ENCODE measurements around the gene STARD7.
"Not testable (repeated sequence)": the region's sequence is repeated elsewhere in the genome, so short reads cannot be mapped to it uniquely, and the experiment has no call there.

STARD7 gene

GRCh38 chr2:96233880-96234316 lies 25.3 kb upstream of the STARD7 start:
- DNase-seq (ENCODE audit: low read depth in 2 of 2) = no peak

GRCh38 chr2:96233436-96233835 lies 24.8 kb upstream of the STARD7 start:
- DNase-seq (ENCODE audit: low read depth in 2 of 2) = no peak

GRCh38 chr2:96231316-96231715 lies 22.7 kb upstream of the STARD7 start:
- no peak for DNase-seq (ENCODE audit: low read depth in 2 of 2)

GRCh38 chr2:96225016-96225533 lies 16.4 kb upstream of the STARD7 start:
- no peak for DNase-seq (ENCODE audit: low read depth in 2 of 2)

- DNase-seq (ENCODE audit: low read depth in 2 of 2) = not testable (repeated sequence)
These were observed 12.5 kb upstream of the STARD7 start for GRCh38 chr2:96221106-96221505.

- DNase-seq (ENCODE audit: low read depth in 2 of 2) = not testable (repeated sequence)
These were observed 11.3 kb upstream of the STARD7 start for GRCh38 chr2:96219959-96220358.

GRCh38 chr2:96218508-96219131 lies 10.0 kb upstream of the STARD7 start:
- no peak for DNase-seq (ENCODE audit: low read depth in 2 of 2)

GRCh38 chr2:96214554-96214953 lies 5.9 kb upstream of the STARD7 start:
- DNase-seq (ENCODE audit: low read depth in 2 of 2) = no peak

- DNase-seq (ENCODE audit: low read depth in 2 of 2) = no peak
These were observed 4.8 kb upstream of the STARD7 start for GRCh38 chr2:96213379-96213778.

- DNase-seq (ENCODE audit: low read depth in 2 of 2) = no peak
These were observed 3.7 kb upstream of the STARD7 start for GRCh38 chr2:96212339-96212738.

- DNase-seq (ENCODE audit: low read depth in 2 of 2) = no peak
These were observed 1.1 kb upstream of the STARD7 start for GRCh38 chr2:96209729-96210085.

- DNase-seq (ENCODE audit: low read depth in 2 of 2) = no peak
These were observed 543 bp upstream of the STARD7 start for GRCh38 chr2:96209011-96209728.

GRCh38 chr2:96207774-96208142 lies 869 bp downstream of the STARD7 start:
- no peak for DNase-seq (ENCODE audit: low read depth in 2 of 2)

GRCh38 chr2:96207073-96207773 lies 1.4 kb downstream of the STARD7 start:
- DNase-seq (ENCODE audit: low read depth in 2 of 2) = no peak

GRCh38 chr2:96205888-96206287 lies 2.7 kb downstream of the STARD7 start:
- no peak for DNase-seq (ENCODE audit: low read depth in 2 of 2)

GRCh38 chr2:96204836-96205624 lies 3.6 kb downstream of the STARD7 start:
- no peak for DNase-seq (ENCODE audit: low read depth in 2 of 2)

- DNase-seq (ENCODE audit: low read depth in 2 of 2) = no peak
These were observed 5.2 kb downstream of the STARD7 start for GRCh38 chr2:96203130-96204028.

- DNase-seq (ENCODE audit: low read depth in 2 of 2) = no peak
These were observed 6.3 kb downstream of the STARD7 start for GRCh38 chr2:96202152-96202854.

- DNase-seq (ENCODE audit: low read depth in 2 of 2) = no peak
These were observed 7.3 kb downstream of the STARD7 start for GRCh38 chr2:96201338-96201737.

- no peak for DNase-seq (ENCODE audit: low read depth in 2 of 2)
These were observed 9.7 kb downstream of the STARD7 start for GRCh38 chr2:96198921-96199320.
